GM12801 (cell line): Measurements from ENCODE around the gene GCNT4.

Experiments
- CTCF ChIP-seq: IDR thresholded peaks from one replicate; pipeline ENCODE4 v1.5.1; 2011; ENCODE audit warnings: control low read depth; ENCODE audit not compliant: insufficient read length; ENCODE audit errors: extremely low read depth

Gene GCNT4

GRCh38 chr5:75072061-75072460 is 19.7 kb upstream of the GCNT4 start:
- TF ChIP-seq CTCF: no peak

GRCh38 chr5:75071100-75071499 is 18.7 kb upstream of the GCNT4 start:
- TF ChIP-seq CTCF: no peak

GRCh38 chr5:75067434-75067833 is 15.1 kb upstream of the GCNT4 start:
- TF ChIP-seq CTCF: no peak

DNA sequence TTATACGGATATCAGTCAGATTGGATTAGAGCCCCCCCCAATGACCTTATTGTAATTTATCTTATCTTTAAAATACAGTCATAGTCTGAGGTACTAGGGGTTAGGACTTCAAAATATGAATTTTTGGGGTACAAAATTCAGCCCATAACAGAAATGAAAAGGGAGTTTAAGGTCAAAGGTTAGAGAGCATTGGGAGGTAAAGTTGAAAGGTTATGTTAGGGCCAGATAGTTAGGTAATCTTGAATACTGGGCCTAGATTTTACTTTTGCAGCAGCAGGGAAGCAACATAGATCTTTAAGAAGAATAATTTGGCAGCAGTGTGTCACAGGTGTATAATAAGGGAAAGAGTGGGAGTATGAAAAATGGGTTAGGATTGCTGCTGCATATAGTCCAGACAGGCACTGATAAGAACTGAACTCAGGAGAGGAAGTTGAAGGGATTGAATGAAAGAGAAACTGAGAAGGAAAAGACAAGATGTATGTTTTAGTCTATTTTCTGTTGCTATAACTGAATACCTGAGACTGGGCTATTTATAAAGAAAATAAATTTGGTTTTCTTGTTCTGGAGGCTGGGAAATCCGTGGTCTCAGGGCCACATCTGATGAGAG is 10.7 kb upstream of the GCNT4 start:
- no peak for TF ChIP-seq CTCF

DNA sequence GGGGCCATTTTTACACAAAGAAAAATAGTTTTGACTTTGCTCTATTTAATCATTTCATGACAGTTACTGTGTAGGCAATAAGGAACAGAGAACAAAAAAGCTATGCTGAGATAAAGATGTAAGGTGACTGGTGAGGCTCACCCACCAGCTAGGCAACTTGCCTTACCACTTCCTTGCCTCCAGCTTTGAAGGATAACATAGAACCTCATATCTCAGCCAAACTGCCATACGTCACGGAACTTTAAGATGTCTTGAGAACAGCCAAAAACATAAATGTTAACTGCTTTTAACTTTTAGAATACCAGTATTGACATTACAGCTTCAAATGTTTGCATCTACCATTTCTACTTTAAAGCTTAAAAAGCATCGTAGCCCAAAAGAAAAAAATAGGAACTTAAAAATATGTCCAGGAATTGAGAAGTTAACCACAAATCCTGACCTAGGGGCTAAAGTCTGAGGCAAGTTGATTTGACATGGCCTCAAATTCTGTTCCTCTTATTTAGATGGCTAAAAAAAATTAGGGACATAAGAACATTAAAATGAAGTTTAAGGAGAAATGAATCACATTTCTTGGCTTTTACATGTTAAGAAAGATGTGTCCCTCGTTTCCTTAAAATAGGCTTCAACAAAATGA is 7.7 kb upstream of the GCNT4 start:
- no peak for TF ChIP-seq CTCF

- no peak for TF ChIP-seq CTCF
These were observed 6.7 kb upstream of the GCNT4 start for GRCh38 chr5:75058986-75059535.

- no peak for TF ChIP-seq CTCF
These were observed 5.2 kb upstream of the GCNT4 start for GRCh38 chr5:75057561-75057960.
